IMR-90 (cell line): ENCODE measurements around the gene PIPOX. TPM values are rescaled to one million over a fixed set of nuclear protein-coding genes. Genes with fewer than 3 reads are reported as not detected.

Experiments
- ATAC-seq: fragments of 200-7000 bp; cut with Tn5 transposase; 2 replicates; pipeline ENCODE4 v1.9.1; 2020; ENCODE audit warnings: low read depth, mild to moderate bottlenecking, moderate library complexity
- BruUV-seq: library from RNA; stranded (reverse); fragments of 400-500 nt; replicated peaks from 2 replicates; lab custom pipeline; 2021; lab: Mats Ljungman, UMichigan
- CTCF ChIA-PET: fragments of 300-600 bp; formaldehyde crosslinking; extraction: SDS; loops from one replicate; lab custom pipeline; 2021; ENCODE audit warnings: antibody characterized with exemption; lab: Yijun Ruan, JAX
- POLR2A ChIA-PET: fragments of 300-600 bp; sonication (Branson Sonifier 250); formaldehyde crosslinking; loops from one replicate; lab custom pipeline; 2022; ENCODE audit warnings: antibody characterized with exemption; ENCODE audit not compliant: unreplicated experiment; lab: Charles Lee
- DNase-seq: peaks from one replicate; pipeline ENCODE4 v3.0.0; 2013
- H2AFZ ChIP-seq: replicated peaks from 2 replicates; pipeline ENCODE3; 2013; ENCODE audit warnings: low read length, mild to moderate bottlenecking; ENCODE audit not compliant: poor library complexity
- H2AK5ac ChIP-seq: 2 replicates; pipeline ENCODE4 v1.6.1; 2013; ENCODE audit warnings: low read depth, low read length, inconsistent platforms
- H2AK9ac ChIP-seq: replicated peaks from 2 replicates; pipeline ENCODE3; 2013; ENCODE audit warnings: mild to moderate bottlenecking, low read depth, low read length, moderate library complexity; ENCODE audit not compliant: poor library complexity
- H2BK120ac ChIP-seq: 2 replicates; pipeline ENCODE4 v1.6.1; 2013; ENCODE audit warnings: low read depth, low read length, inconsistent platforms
- H2BK15ac ChIP-seq: 3 replicates; pipeline ENCODE4 v1.6.1; 2013; ENCODE audit warnings: low read depth, low read length, inconsistent platforms
- H2BK20ac ChIP-seq: 2 replicates; pipeline ENCODE4 v1.6.1; 2013; ENCODE audit warnings: low read depth, mild to moderate bottlenecking, inconsistent platforms, low read length, moderate library complexity
- H2BK5ac ChIP-seq: 2 replicates; pipeline ENCODE4 v1.6.1; 2013; ENCODE audit warnings: mild to moderate bottlenecking, low read depth, low read length, inconsistent platforms; ENCODE audit not compliant: poor library complexity, severe bottlenecking
- H3K14ac ChIP-seq: replicated peaks from 2 replicates; pipeline ENCODE4 v1.6.1; 2013; ENCODE audit warnings: low read depth, low read length, inconsistent platforms
- H3K18ac ChIP-seq: 2 replicates; pipeline ENCODE4 v1.6.1; 2013; ENCODE audit warnings: low read depth, low read length, control low read depth
- H3K23ac ChIP-seq: 2 replicates; pipeline ENCODE4 v1.6.1; 2013; ENCODE audit warnings: low read depth, low read length, inconsistent platforms
- H3K27ac ChIP-seq: 2 replicates; pipeline ENCODE4 v1.5.1; 2013; ENCODE audit warnings: mild to moderate bottlenecking, control low read depth, low read length; ENCODE audit not compliant: insufficient read depth
- H3K27me3 ChIP-seq: 2 replicates; pipeline ENCODE4 v1.6.1; 2013; ENCODE audit warnings: low read length; ENCODE audit not compliant: control insufficient read depth, insufficient read depth
- H3K36me3 ChIP-seq: 2 replicates; pipeline ENCODE4 v1.6.1; 2013; ENCODE audit warnings: low read length, mixed read lengths; ENCODE audit not compliant: control insufficient read depth, insufficient read depth
- H3K4ac ChIP-seq: 2 replicates; pipeline ENCODE4 v1.6.1; 2013; ENCODE audit warnings: low read depth, low read length, inconsistent platforms
- H3K4me1 ChIP-seq: 2 replicates; pipeline ENCODE4 v1.6.1; 2013; ENCODE audit warnings: low read length, mixed read lengths; ENCODE audit not compliant: control insufficient read depth, insufficient read depth
- H3K4me2 ChIP-seq: 2 replicates; pipeline ENCODE4 v1.6.1; 2013; ENCODE audit warnings: low read depth, mild to moderate bottlenecking, control low read depth, low read length, moderate library complexity
- H3K4me3 ChIP-seq: 2 replicates; pipeline ENCODE4 v1.5.1; 2013; ENCODE audit warnings: low read depth, mild to moderate bottlenecking, control low read depth, low read length, moderate library complexity; ENCODE audit not compliant: insufficient read depth
- H3K56ac ChIP-seq: 2 replicates; pipeline ENCODE4 v1.6.1; 2013; ENCODE audit warnings: low read length, inconsistent platforms; ENCODE audit not compliant: insufficient read depth; ENCODE audit errors: extremely low read depth
- H3K79me1 ChIP-seq, 2 experiments: 2 replicates each; pipeline ENCODE4 v1.6.1; 2013; ENCODE audit warnings: low read length in 2 of 2, inconsistent platforms in 1 of 2, low read depth in 1 of 2
- H3K9ac ChIP-seq: 2 replicates; pipeline ENCODE4 v1.6.1; 2013; ENCODE audit warnings: low read depth, low read length, control low read depth
- H3K9me1 ChIP-seq: 2 replicates; pipeline ENCODE4 v1.6.1; 2013; ENCODE audit warnings: low read length, inconsistent platforms; ENCODE audit not compliant: insufficient read depth
- H3K9me3 ChIP-seq: 2 replicates; pipeline ENCODE4 v1.6.1; 2013; ENCODE audit warnings: low read length; ENCODE audit not compliant: control insufficient read depth, insufficient read depth
- H4K20me1 ChIP-seq: 2 replicates; pipeline ENCODE4 v1.6.1; 2013; ENCODE audit warnings: low read length, inconsistent platforms; ENCODE audit not compliant: insufficient read depth
- H4K5ac ChIP-seq: 2 replicates; pipeline ENCODE4 v1.6.1; 2013; ENCODE audit warnings: mild to moderate bottlenecking, low read depth, low read length, control low read depth
- H4K8ac ChIP-seq, 2 experiments: 2 replicates each; pipeline ENCODE4 v1.6.1; 2013; ENCODE audit warnings: low read depth in 2 of 2, low read length in 2 of 2, control low read depth in 1 of 2, inconsistent platforms in 1 of 2
- H4K91ac ChIP-seq: 2 replicates; pipeline ENCODE4 v1.6.1; 2013; ENCODE audit warnings: low read depth, low read length, inconsistent platforms; ENCODE audit not compliant: insufficient read depth
- BHLHE40 ChIP-seq: fragments of 150-350 bp; IDR thresholded peaks from 2 replicates; pipeline ENCODE4 v1.6.1; 2016; ENCODE audit warnings: mild to moderate bottlenecking, low read depth, low read length
- CEBPB ChIP-seq: IDR thresholded peaks from 2 replicates; pipeline ENCODE4 v1.6.1; 2012; ENCODE audit warnings: low read depth, low read length, improper control_type of control experiment
- CHD1 ChIP-seq: IDR thresholded peaks from 2 replicates; pipeline ENCODE4 v1.6.1; 2012; ENCODE audit warnings: low read depth, low read length, improper control_type of control experiment
- FOS ChIP-seq: fragments of 150-350 bp; IDR thresholded peaks from 2 replicates; pipeline ENCODE4 v1.6.1; 2016; ENCODE audit warnings: low read depth, low read length
- MAFK ChIP-seq: IDR thresholded peaks from 2 replicates; pipeline ENCODE4 v1.6.1; 2012; ENCODE audit warnings: low read depth, low read length, improper control_type of control experiment
- MAZ ChIP-seq: IDR thresholded peaks from 2 replicates; pipeline ENCODE4 v1.6.1; 2012; ENCODE audit warnings: low read depth, mild to moderate bottlenecking, low read length, improper control_type of control experiment, moderate library complexity, borderline replicate concordance
- MXI1 ChIP-seq: IDR thresholded peaks from 2 replicates; pipeline ENCODE4 v1.6.1; 2012; ENCODE audit warnings: low read depth, mild to moderate bottlenecking, low read length, moderate library complexity, borderline replicate concordance
- NFE2L2 ChIP-seq: fragments of 150-350 bp; IDR thresholded peaks from 2 replicates; pipeline ENCODE4 v1.6.1; 2016; ENCODE audit warnings: low read depth, mild to moderate bottlenecking, low read length
- POLR2A ChIP-seq: IDR thresholded peaks from 2 replicates; pipeline ENCODE4 v1.6.1; 2012; ENCODE audit warnings: mild to moderate bottlenecking, low read depth, low read length
- RAD21 ChIP-seq: IDR thresholded peaks from 2 replicates; pipeline ENCODE4 v1.6.1; 2012; ENCODE audit warnings: low read length, improper control_type of control experiment
- RCOR1 ChIP-seq: IDR thresholded peaks from 2 replicates; pipeline ENCODE4 v1.6.1; 2012; ENCODE audit warnings: mild to moderate bottlenecking, low read length, improper control_type of control experiment; ENCODE audit not compliant: insufficient replicate concordance
- RFX5 ChIP-seq: IDR thresholded peaks from 2 replicates; pipeline ENCODE4 v1.8.0; 2012; ENCODE audit warnings: low read depth, mild to moderate bottlenecking, low read length, moderate library complexity
- SMC3 ChIP-seq: fragments of 150-350 bp; IDR thresholded peaks from 2 replicates; pipeline ENCODE4 v1.6.1; 2016; ENCODE audit warnings: low read depth, mild to moderate bottlenecking, antibody characterized with exemption, low read length, moderate library complexity
- WGBS, 2 experiments: methylation state at CpG; one replicate each; pipeline versions ENCODE4 v1.1.5 to v1.1.7; 2013; ENCODE audit warnings: missing lambda C conversion rate in 2 of 2; ENCODE audit not compliant: insufficient read length in 1 of 2; ENCODE audit errors: extremely low coverage in 2 of 2; 5-methylcytosine and 5-hydroxymethylcytosine counted together
- dilution Hi-C: fragments of 300-500 bp; cut with HindIII; formaldehyde crosslinking; loops from one replicate; pipeline ENCODE4 v1.14.3; 2018; ENCODE audit warnings: low sequenced_read_pairs; ENCODE audit not compliant: unreplicated experiment
- in situ Hi-C: fragments of 300-500 bp; cut with MboI; formaldehyde crosslinking; loops from 3 replicates; pipeline ENCODE4 v1.14.3; 2019; ENCODE audit warnings: low sequenced_read_pairs, inconsistent platforms, mixed read lengths
- intact Hi-C: fragments of 100-400 bp; cut with micrococcal nuclease; formaldehyde crosslinking; loops from 2 replicates; pipeline ENCODE4 v1.10.0; 2022
- polyA plus RNA-seq, 3 experiments: library from polyadenylated mRNA; depleted of rRNA; stranded (reverse); fragments of >200 nt; gene quantifications; 2 replicates each; pipeline ENCODE4 v1.2.3, GENCODE V29; 2012; ENCODE audit warnings: low replicate concordance in 1 of 3
- total RNA-seq: library from RNA; depleted of rRNA; stranded (reverse); fragments of >200 nt; gene quantifications from 2 replicates; pipeline ENCODE4 v1.2.3, GENCODE V29; 2012
- TF ChIP-seq, protein P1 (sequence below): fragments of 150-350 bp; IDR thresholded peaks from 2 replicates; pipeline ENCODE4 v1.6.1; 2017; ENCODE audit warnings: mild to moderate bottlenecking, antibody characterized with exemption, low read length, low read depth
- TF ChIP-seq, protein P2 (sequence below): conservative IDR thresholded peaks from 2 replicates; pipeline ENCODE4 v1.5.1; 2012; ENCODE audit warnings: mild to moderate bottlenecking, low read depth, low read length, improper control_type of control experiment
- TF ChIP-seq, protein P3 (sequence below): fragments of 150-350 bp; IDR thresholded peaks from 2 replicates; pipeline ENCODE4 v1.6.1; 2016; ENCODE audit warnings: low read depth, mild to moderate bottlenecking, low read length, moderate library complexity, borderline replicate concordance

Gene PIPOX
- total and polyA plus RNA-seq, 2 of the 4 experiments (the other 2 are of a cell fraction): 0.43 to 1.3 TPM

DNA sequence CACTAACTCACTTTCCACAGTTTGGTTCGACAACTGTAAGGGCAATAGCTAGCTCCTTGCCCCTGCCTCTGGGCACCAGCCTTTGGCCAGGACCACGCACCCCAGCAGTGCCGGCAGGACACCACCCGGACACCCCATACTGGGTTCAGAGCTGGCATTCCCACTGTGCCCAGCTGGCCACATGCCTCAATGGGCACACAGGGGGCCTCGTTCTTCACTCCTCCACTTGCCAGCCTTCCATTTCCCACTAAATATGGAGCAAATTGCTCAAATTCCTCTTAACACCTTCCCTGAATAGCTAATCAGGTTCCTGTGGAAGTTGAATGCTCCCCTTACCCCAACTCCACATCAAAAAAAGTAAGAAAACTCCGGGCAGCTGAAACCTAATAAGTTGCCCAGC is 52.5 kb downstream of the PIPOX start:
- Histone ChIP-seq H3K36me3 (peaks cover 83% of the 10 kb centered on the region), H3K18ac (no peak overlapping the region), H2BK120ac (no peak overlapping the region), H2BK5ac (no peak overlapping the region), H3K56ac (no peak overlapping the region), H3K23ac (no peak overlapping the region), H3K27me3 (no peaks in the 10 kb centered on the region), H2BK20ac (no peak overlapping the region), H2AK9ac (no peak overlapping the region), H2AFZ (no peak overlapping the region), H3K4me1 (no peaks in the 10 kb centered on the region), H3K79me1 (no peaks in the 10 kb centered on the region), H3K9me3 (no peaks in the 10 kb centered on the region), H4K5ac (no peak overlapping the region), H4K20me1 (no peaks in the 10 kb centered on the region; the same call in 1 of the 2 replicates), H3K9ac (no peak overlapping the region), H2BK15ac (no peak overlapping the region), H4K8ac (no peak overlapping the region), H4K91ac (no peak overlapping the region), H3K4me3 (no peak overlapping the region), H3K27ac (no peak overlapping the region), H3K9me1 (no peaks in the 10 kb centered on the region), H2AK5ac (no peak overlapping the region), H3K14ac (no peak overlapping the region), H3K4ac (no peak overlapping the region), H3K4me2 (no peak overlapping the region)
- in situ Hi-C loops (no loop called here), dilution Hi-C loops (no loop called here), intact Hi-C loops (no loop called here)
- no TSS peak for BruUV-seq
- ATAC-seq: no peak
- no peak for DNase-seq
- CTCF ChIA-PET: interaction anchor here (0.8 kb wide), 1 partner anchor 130 kb away, joined by 3 read pairs; no protein-coding TSS in a partner anchor
- 77% methylated on average over 4 of the region's 6 CpGs; no CpG with 5 or more reads in 1 of the 2 experiments for WGBS, 2 experiments
- no peak for TF ChIP-seq CHD1
- no peak for TF ChIP-seq MAFK
- TF ChIP-seq MXI1: no peak
- TF ChIP-seq SMC3: no peak
- no peak for TF ChIP-seq RAD21
- TF ChIP-seq CEBPB: no peak
- no peak for TF ChIP-seq BHLHE40
- TF ChIP-seq NFE2L2: no peak
- TF ChIP-seq, protein P1, sequence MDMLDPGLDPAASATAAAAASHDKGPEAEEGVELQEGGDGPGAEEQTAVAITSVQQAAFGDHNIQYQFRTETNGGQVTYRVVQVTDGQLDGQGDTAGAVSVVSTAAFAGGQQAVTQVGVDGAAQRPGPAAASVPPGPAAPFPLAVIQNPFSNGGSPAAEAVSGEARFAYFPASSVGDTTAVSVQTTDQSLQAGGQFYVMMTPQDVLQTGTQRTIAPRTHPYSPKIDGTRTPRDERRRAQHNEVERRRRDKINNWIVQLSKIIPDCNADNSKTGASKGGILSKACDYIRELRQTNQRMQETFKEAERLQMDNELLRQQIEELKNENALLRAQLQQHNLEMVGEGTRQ: no peak
- TF ChIP-seq FOS: no peak
- TF ChIP-seq RCOR1: no peak
- TF ChIP-seq, protein P2, sequence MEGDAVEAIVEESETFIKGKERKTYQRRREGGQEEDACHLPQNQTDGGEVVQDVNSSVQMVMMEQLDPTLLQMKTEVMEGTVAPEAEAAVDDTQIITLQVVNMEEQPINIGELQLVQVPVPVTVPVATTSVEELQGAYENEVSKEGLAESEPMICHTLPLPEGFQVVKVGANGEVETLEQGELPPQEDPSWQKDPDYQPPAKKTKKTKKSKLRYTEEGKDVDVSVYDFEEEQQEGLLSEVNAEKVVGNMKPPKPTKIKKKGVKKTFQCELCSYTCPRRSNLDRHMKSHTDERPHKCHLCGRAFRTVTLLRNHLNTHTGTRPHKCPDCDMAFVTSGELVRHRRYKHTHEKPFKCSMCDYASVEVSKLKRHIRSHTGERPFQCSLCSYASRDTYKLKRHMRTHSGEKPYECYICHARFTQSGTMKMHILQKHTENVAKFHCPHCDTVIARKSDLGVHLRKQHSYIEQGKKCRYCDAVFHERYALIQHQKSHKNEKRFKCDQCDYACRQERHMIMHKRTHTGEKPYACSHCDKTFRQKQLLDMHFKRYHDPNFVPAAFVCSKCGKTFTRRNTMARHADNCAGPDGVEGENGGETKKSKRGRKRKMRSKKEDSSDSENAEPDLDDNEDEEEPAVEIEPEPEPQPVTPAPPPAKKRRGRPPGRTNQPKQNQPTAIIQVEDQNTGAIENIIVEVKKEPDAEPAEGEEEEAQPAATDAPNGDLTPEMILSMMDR: no peak
- no peak for TF ChIP-seq RFX5
- TF ChIP-seq MAZ: no peak
- TF ChIP-seq, protein P3, sequence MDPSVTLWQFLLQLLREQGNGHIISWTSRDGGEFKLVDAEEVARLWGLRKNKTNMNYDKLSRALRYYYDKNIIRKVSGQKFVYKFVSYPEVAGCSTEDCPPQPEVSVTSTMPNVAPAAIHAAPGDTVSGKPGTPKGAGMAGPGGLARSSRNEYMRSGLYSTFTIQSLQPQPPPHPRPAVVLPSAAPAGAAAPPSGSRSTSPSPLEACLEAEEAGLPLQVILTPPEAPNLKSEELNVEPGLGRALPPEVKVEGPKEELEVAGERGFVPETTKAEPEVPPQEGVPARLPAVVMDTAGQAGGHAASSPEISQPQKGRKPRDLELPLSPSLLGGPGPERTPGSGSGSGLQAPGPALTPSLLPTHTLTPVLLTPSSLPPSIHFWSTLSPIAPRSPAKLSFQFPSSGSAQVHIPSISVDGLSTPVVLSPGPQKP: no peak
- no peak for TF ChIP-seq POLR2A
- POLR2A ChIA-PET: no interaction called here
